MCF 10A (cell line): ENCODE results near the gene MAPK9. TPM values are rescaled to one million over a fixed set of nuclear protein-coding genes. Genes with fewer than 3 reads are reported as not detected.

ENCODE experiments used
- BruUV-seq: library from RNA; stranded (reverse); fragments of 400-500 nt; replicated peaks from 2 replicates; lab custom pipeline; 2021; lab: Mats Ljungman, UMichigan
- CTCF ChIA-PET: fragments of 300-600 bp; sonication (Branson Sonifier 250); formaldehyde crosslinking; extraction: SDS; loops from one replicate; lab custom pipeline; 2021; ENCODE audit warnings: antibody characterized with exemption, inconsistent platforms; lab: Yijun Ruan, JAX
- POLR2A ChIA-PET: fragments of 300-600, 350-650 bp; sonication (Branson Sonifier 250); formaldehyde crosslinking; extraction: SDS; loops from one replicate; lab custom pipeline; 2020; ENCODE audit warnings: antibody characterized with exemption, inconsistent platforms; lab: Yijun Ruan, JAX
- DNase-seq: peaks from one replicate; pipeline ENCODE4 v3.0.0-alpha.2; 2018; ENCODE audit not compliant: unreplicated experiment
- H3K27ac Mint-ChIP-seq: one replicate; pipeline ENCODE4 v1.8.0; 2022; ENCODE audit warnings: mild to moderate bottlenecking, low read depth, mixed read lengths; ENCODE audit not compliant: unreplicated experiment
- H3K27me3 Mint-ChIP-seq: one replicate; pipeline ENCODE4 v1.8.0; 2022; ENCODE audit warnings: mixed read lengths; ENCODE audit not compliant: insufficient read depth, unreplicated experiment
- H3K36me3 Mint-ChIP-seq: one replicate; pipeline ENCODE4 v1.8.0; 2022; ENCODE audit warnings: mild to moderate bottlenecking, moderate library complexity, mixed read lengths; ENCODE audit not compliant: insufficient read depth, unreplicated experiment
- H3K4me1 Mint-ChIP-seq: one replicate; pipeline ENCODE4 v1.8.0; 2022; ENCODE audit warnings: mixed read lengths; ENCODE audit not compliant: insufficient read depth, unreplicated experiment
- H3K4me3 Mint-ChIP-seq: one replicate; pipeline ENCODE4 v1.8.0; 2022; ENCODE audit warnings: mild to moderate bottlenecking, moderate library complexity, mixed read lengths; ENCODE audit not compliant: unreplicated experiment
- H3K9me3 Mint-ChIP-seq: one replicate; pipeline ENCODE4 v1.8.0; 2022; ENCODE audit warnings: mixed read lengths; ENCODE audit not compliant: unreplicated experiment
- CTCF ChIP-seq: fragments of 200-600 bp; IDR thresholded peaks from one replicate; pipeline ENCODE4 v1.8.0; 2022; ENCODE audit warnings: antibody characterized with exemption, mild to moderate bottlenecking; ENCODE audit not compliant: unreplicated experiment
- intact Hi-C: fragments of 100-400 bp; cut with micrococcal nuclease; formaldehyde crosslinking; loops from 2 replicates; pipeline ENCODE4 v1.14.1; 2022
- total RNA-seq: library from RNA; stranded (reverse); gene quantifications from 2 replicates; pipeline ENCODE4 v1.2.3, GENCODE V29; 2022

The MAPK9 gene
- total RNA-seq, 1 experiment from 2014 or later = 64.0 TPM

GRCh38 chr5:180283026-180283615, 8.8 kb downstream of the MAPK9 start:
- Mint-ChIP-seq H3K9me3 (peaks cover 8% of the 10 kb centered on the region), H3K4me3 (no peak overlapping the region), H3K4me1 (peaks cover 25% of the 10 kb centered on the region), H3K36me3 (peaks cover 48% of the 10 kb centered on the region), H3K27ac (peak overlapping the region; percentile 33), H3K27me3 (no peaks in the 10 kb centered on the region)
- ChIA-PET POLR2A (interaction anchor here (1.1 to 1.9 kb wide), 4 partner anchors 8 to 74 kb away, joined by 3 to 5 read pairs (median 4); partner anchors contain the start of gene RASGEF1C), CTCF (interaction anchor here (1.0 to 2.1 kb wide), 5 partner anchors 10 to 189 kb away, joined by 3 to 9 read pairs (median 3); no protein-coding TSS in a partner anchor)
- DNase-seq = peak; percentile 85
- TF ChIP-seq CTCF = no peak
- intact Hi-C loops = no loop called here
- no TSS peak for BruUV-seq

- peaks cover 17% of the 10 kb centered on the region for H3K4me1 Mint-ChIP-seq
- no peak overlapping the region for H3K27ac Mint-ChIP-seq
- POLR2A ChIA-PET = interaction anchor here (1.2 to 1.9 kb wide), 3 partner anchors 9 to 47 kb away, joined by 4 to 5 read pairs (median 4); no protein-coding TSS in a partner anchor
- H3K36me3 Mint-ChIP-seq = peaks cover 56% of the 10 kb centered on the region
- DNase-seq = no peak
- TF ChIP-seq CTCF = no peak
- H3K27me3 Mint-ChIP-seq = no peaks in the 10 kb centered on the region
- intact Hi-C loops = no loop called here
- peaks cover 12% of the 10 kb centered on the region for H3K9me3 Mint-ChIP-seq
- no TSS peak for BruUV-seq
- CTCF ChIA-PET = interaction anchor here (0.5 to 3.7 kb wide), 6 partner anchors 11 to 189 kb away, joined by 3 to 14 read pairs (median 3); no protein-coding TSS in a partner anchor
- H3K4me3 Mint-ChIP-seq = no peak overlapping the region
Measured at GRCh38 chr5:180282281-180282680, 9.6 kb downstream of the MAPK9 start.

GRCh38 chr5:180281706-180282105, 10.2 kb downstream of the MAPK9 start:
- intact Hi-C loops = no loop called here
- ChIA-PET POLR2A (interaction anchor here (0.9 to 1.9 kb wide), 2 partner anchors 9 to 47 kb away, joined by 3 to 5 read pairs; no protein-coding TSS in a partner anchor), CTCF (interaction anchor here (0.5 to 3.7 kb wide), 7 partner anchors 11 to 190 kb away, joined by 3 to 14 read pairs (median 3); no protein-coding TSS in a partner anchor)
- BruUV-seq = no TSS peak
- no peak overlapping the region for H3K4me3 Mint-ChIP-seq
- no peaks in the 10 kb centered on the region for H3K27me3 Mint-ChIP-seq
- H3K36me3 Mint-ChIP-seq = peaks cover 62% of the 10 kb centered on the region
- no peak for DNase-seq
- peaks cover 16% of the 10 kb centered on the region for H3K9me3 Mint-ChIP-seq
- peaks cover 16% of the 10 kb centered on the region for H3K4me1 Mint-ChIP-seq
- TF ChIP-seq CTCF = no peak
- no peak overlapping the region for H3K27ac Mint-ChIP-seq

GRCh38 chr5:180274695-180275094, 17.2 kb downstream of the MAPK9 start:
- no TSS peak for BruUV-seq
- no peak for DNase-seq
- no peaks in the 10 kb centered on the region for H3K4me1 Mint-ChIP-seq
- H3K27me3 Mint-ChIP-seq = no peaks in the 10 kb centered on the region
- POLR2A ChIA-PET = interaction anchor here (0.8 kb wide), 1 partner anchor 15 kb away, joined by 3 read pairs; no protein-coding TSS in a partner anchor
- intact Hi-C loops = no loop called here
- no peak overlapping the region for H3K27ac Mint-ChIP-seq
- H3K4me3 Mint-ChIP-seq = no peak overlapping the region
- peaks cover 54% of the 10 kb centered on the region for H3K36me3 Mint-ChIP-seq
- peaks cover 60% of the 10 kb centered on the region for H3K9me3 Mint-ChIP-seq
- no peak for TF ChIP-seq CTCF
- CTCF ChIA-PET = interaction anchor here (1.3 kb wide), 1 partner anchor 16 kb away, joined by 4 read pairs; no protein-coding TSS in a partner anchor
